GM12892 (cell line): ENCODE data around the gene TENT5C.

ENCODE experiments used
- POLR2A ChIP-seq: IDR thresholded peaks from 2 replicates; pipeline ENCODE4 v1.6.1; 2011; ENCODE audit warnings: low read depth, low read length, control low read depth
- POLR2AphosphoS5 ChIP-seq: IDR thresholded peaks from 2 replicates; pipeline ENCODE4 v1.6.1; 2011; ENCODE audit warnings: low read depth, low read length, control low read depth

- TF ChIP-seq POLR2A (no peak), POLR2AphosphoS5 (no peak)
Measured at GRCh38 chr1:117620440-117620839, 14.6 kb downstream of the TENT5C start.
